SK-N-SH (cell line): ENCODE results near the gene OTUD5. TPM values are rescaled to one million over a fixed set of nuclear protein-coding genes. Genes with fewer than 3 reads are reported as not detected.

Experiments
- CTCF ChIA-PET: fragments of 300-600, 350-600 bp; formaldehyde crosslinking; extraction: SDS; loops from one replicate; lab custom pipeline; 2021; lab: Yijun Ruan, JAX
- POLR2A ChIA-PET: fragments of 350-600 bp; sonication (Branson Sonifier 250); formaldehyde crosslinking; extraction: SDS; loops from one replicate; lab custom pipeline; 2020; ENCODE audit warnings: antibody characterized with exemption, inconsistent platforms; lab: Yijun Ruan, JAX
- DNase-seq: peaks from one replicate; pipeline ENCODE4 v3.0.0; 2012
- H2AFZ ChIP-seq: fragments of 200-600 bp; sonication (generic); 2 replicates; pipeline ENCODE4 v1.8.1; 2016; ENCODE audit warnings: antibody characterized with exemption, mild to moderate bottlenecking, low read depth
- H3F3A ChIP-seq: fragments of 200-600 bp; sonication (generic); replicated peaks from 2 replicates; pipeline ENCODE3; 2016; ENCODE audit warnings: antibody characterized with exemption, mild to moderate bottlenecking; ENCODE audit not compliant: insufficient read depth
- H3K27ac ChIP-seq, 2 experiments: fragments of 200-500 bp in 1 of 2; fragments of 200-600 bp in 1 of 2; sonication (Bioruptor generic) in 1 of 2; sonication (generic), shearing (Covaris generic) in 1 of 2; 2 replicates each; pipeline versions ENCODE4 v1.5.1 to v1.6.1; 2014 to 2016; ENCODE audit warnings: low read depth in 2 of 2, inconsistent platforms in 1 of 2, low read length in 1 of 2, mild to moderate bottlenecking in 1 of 2, mixed read lengths in 1 of 2
- H3K27me3 ChIP-seq: fragments of 200-600 bp; sonication (generic), shearing (Covaris generic); 2 replicates; pipeline ENCODE4 v1.6.1; 2016; ENCODE audit warnings: mixed run types; ENCODE audit not compliant: insufficient read depth
- H3K36me3 ChIP-seq, 2 experiments: fragments of 200-500 bp in 1 of 2; fragments of 200-600 bp in 1 of 2; sonication (Bioruptor generic) in 1 of 2; sonication (generic) in 1 of 2; replicated peaks in 1 of 2; 2 replicates each; pipeline versions ENCODE3 to v1.5.1; 2014 to 2016; ENCODE audit warnings: low read length in 1 of 2, mild to moderate bottlenecking in 1 of 2; ENCODE audit not compliant: insufficient read depth in 2 of 2, control insufficient read depth in 1 of 2
- H3K4me1 ChIP-seq, 2 experiments: fragments of 200-500 bp in 1 of 2; fragments of 200-600 bp in 1 of 2; sonication (Bioruptor generic) in 1 of 2; sonication (generic), shearing (Covaris generic) in 1 of 2; 2 replicates each; pipeline versions ENCODE4 v1.5.1 to v1.6.1; 2014 to 2016; ENCODE audit warnings: low read depth in 1 of 2, low read length in 1 of 2, mixed run types in 1 of 2; ENCODE audit not compliant: insufficient read depth in 2 of 2, control insufficient read depth in 1 of 2
- H3K4me2 ChIP-seq: fragments of 200-600 bp; sonication (generic), shearing (Covaris generic); 2 replicates; pipeline ENCODE4 v1.6.1; 2017; ENCODE audit warnings: mixed run types
- H3K4me3 ChIP-seq, 2 experiments: fragments of 200-500 bp in 1 of 2; fragments of 200-600 bp in 1 of 2; sonication (Bioruptor generic) in 1 of 2; sonication (generic), shearing (Covaris generic) in 1 of 2; 2 replicates each; pipeline versions ENCODE4 v1.5.1 to v1.8.1; 2014 to 2016; ENCODE audit warnings: low read depth in 2 of 2, inconsistent platforms in 1 of 2, low read length in 1 of 2, mild to moderate bottlenecking in 1 of 2, mixed read lengths in 1 of 2, moderate library complexity in 1 of 2
- H3K79me2 ChIP-seq: fragments of 200-600 bp; sonication (generic); 2 replicates; pipeline ENCODE4 v1.8.1; 2017; ENCODE audit warnings: mild to moderate bottlenecking; ENCODE audit not compliant: insufficient read depth
- H3K9ac ChIP-seq: fragments of 200-600 bp; sonication (generic); 2 replicates; pipeline ENCODE4 v1.6.1; 2017; ENCODE audit warnings: mixed run types
- H3K9me2 ChIP-seq: fragments of 200-600 bp; sonication (generic); 2 replicates; pipeline ENCODE4 v1.6.1; 2017; ENCODE audit warnings: mixed run types
- H3K9me3 ChIP-seq: fragments of 200-600 bp; sonication (generic); 2 replicates; pipeline ENCODE4 v1.6.1; 2017; ENCODE audit warnings: mixed run types, mild to moderate bottlenecking, moderate library complexity
- H4K20me1 ChIP-seq: fragments of 200-600 bp; sonication (generic); 2 replicates; pipeline ENCODE4 v1.6.1; 2017; ENCODE audit warnings: mild to moderate bottlenecking, mixed run types; ENCODE audit not compliant: insufficient read depth
- JUND ChIP-seq: IDR thresholded peaks from 2 replicates; pipeline ENCODE4 v1.4.0; 2012
- RAD21 ChIP-seq: IDR thresholded peaks from 2 replicates; pipeline ENCODE4 v1.6.1; 2012; ENCODE audit warnings: mild to moderate bottlenecking, low read length
- WGBS: methylation state at CpG from one replicate; pipeline ENCODE4 v1.1.6; 2017; ENCODE audit warnings: low lambda C conversion rate; 5-methylcytosine and 5-hydroxymethylcytosine counted together
- polyA plus RNA-seq, 3 experiments: library from polyadenylated mRNA; depleted of rRNA; stranded (reverse); fragments of >200 nt; gene quantifications; 2 replicates each; pipeline ENCODE4 v1.2.3, GENCODE V29; 2012
- TF ChIP-seq, protein P1 (sequence below): IDR thresholded peaks from 2 replicates; pipeline ENCODE4; 2012
- TF ChIP-seq, protein P2 (sequence below): IDR thresholded peaks from 2 replicates; pipeline ENCODE4 v1.6.1; 2012; ENCODE audit warnings: mild to moderate bottlenecking, low read depth, low read length, moderate library complexity

OTUD5 gene
- polyA plus RNA-seq, 1 of the 3 experiments (the other 2 are of a cell fraction), result 90.4 TPM

DNA sequence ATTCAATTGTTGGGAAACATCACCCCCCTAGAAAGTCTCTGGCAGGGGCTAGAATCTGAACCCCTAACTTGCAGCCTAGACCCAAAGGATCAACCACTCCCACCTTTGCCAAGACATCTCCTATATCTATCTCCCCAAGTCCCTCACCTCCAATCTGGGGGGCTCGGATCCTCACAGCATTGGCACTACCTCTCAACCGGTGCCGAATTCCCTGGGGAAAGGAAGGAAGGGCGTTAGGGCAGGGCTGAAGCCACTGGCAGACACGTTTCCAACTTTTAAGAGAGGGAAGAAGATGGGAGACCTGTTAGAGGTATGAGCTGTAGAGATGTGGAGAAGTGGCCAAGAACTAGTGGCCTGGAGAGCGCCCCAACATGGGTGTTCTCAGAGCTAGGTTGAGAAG, 62.5 kb downstream of the OTUD5 start:
- no peak overlapping the region for H3K4me3 ChIP-seq
- H3K9me3 ChIP-seq, result no peaks in the 10 kb centered on the region
- H3K79me2 ChIP-seq, result peaks cover 25% of the 10 kb centered on the region
- peaks cover 0 to 12% of the 10 kb centered on the region in 2 experiments; a peak in 1 of 4 replicates for H3K4me1 ChIP-seq
- H3K27ac ChIP-seq, result no peak overlapping the region
- no peak overlapping the region for H2AFZ ChIP-seq
- ChIA-PET CTCF (no interaction called here), POLR2A (no interaction called here)
- no peak for TF ChIP-seq RAD21
- no peaks in the 10 kb centered on the region for H3K9me2 ChIP-seq
- H4K20me1 ChIP-seq, result peaks cover 4% of the 10 kb centered on the region; the same call in 1 of the 2 replicates
- H3K4me2 ChIP-seq, result no peak overlapping the region
- peaks cover 3% of the 10 kb centered on the region for H3F3A ChIP-seq
- no peak for DNase-seq
- H3K27me3 ChIP-seq, result peaks cover 6% of the 10 kb centered on the region; the same call in 1 of the 2 replicates
- WGBS, result 62% methylated on average over 6 of the region's 6 CpGs
- H3K9ac ChIP-seq, result no peak overlapping the region
- H3K36me3 ChIP-seq, result peaks cover 0 to 2% of the 10 kb centered on the region in 2 experiments

DNA sequence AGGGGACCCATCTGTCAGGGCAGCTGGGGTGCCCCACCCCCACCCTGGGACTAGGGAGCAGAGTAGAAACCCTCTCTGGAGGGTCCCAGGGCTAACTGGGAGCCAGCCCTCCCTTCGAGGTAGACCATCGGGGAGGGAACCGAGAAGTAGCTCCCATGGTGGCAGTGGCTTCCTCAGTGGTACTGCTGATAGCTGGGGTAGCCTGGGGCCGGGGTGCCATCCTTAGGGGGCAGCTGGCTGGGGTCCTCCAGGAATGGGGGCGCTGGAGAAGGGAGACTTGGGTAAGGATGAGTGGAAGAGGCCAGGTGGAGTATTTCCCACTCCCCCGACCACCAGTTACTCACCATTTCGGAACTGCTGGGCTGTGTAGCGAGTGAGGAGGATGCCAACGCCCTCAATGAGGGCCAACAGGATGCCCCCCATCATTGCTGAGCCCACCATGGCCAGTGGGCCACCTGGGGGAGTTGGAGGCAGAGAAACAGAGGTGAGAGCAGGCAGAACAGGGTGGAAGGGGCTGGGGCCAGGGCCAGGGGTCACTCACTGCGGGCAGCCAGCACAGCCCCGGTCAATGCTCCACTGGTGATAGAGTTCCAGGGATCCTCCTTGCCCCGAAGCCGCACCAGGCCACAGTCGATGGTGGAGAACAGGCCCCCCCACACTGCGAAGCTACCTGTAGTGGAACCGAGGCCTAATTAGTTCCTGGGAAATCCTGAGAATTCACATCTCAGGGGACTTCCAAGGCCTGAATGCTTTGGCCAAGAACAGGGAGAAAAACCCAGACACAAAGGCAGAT, 63.7 kb downstream of the OTUD5 start:
- Histone ChIP-seq H3K9me2 (no peaks in the 10 kb centered on the region), H3K9me3 (no peaks in the 10 kb centered on the region), H3K27ac (no peak overlapping the region), H3K36me3 (peaks cover 0 to 2% of the 10 kb centered on the region in 2 experiments), H3K4me1 (peaks cover 0 to 12% of the 10 kb centered on the region in 2 experiments; a peak in 1 of 4 replicates), H4K20me1 (peaks cover 4% of the 10 kb centered on the region; the same call in 1 of the 2 replicates), H3K79me2 (peaks cover 14% of the 10 kb centered on the region), H2AFZ (no peak overlapping the region), H3F3A (peaks cover 3% of the 10 kb centered on the region), H3K9ac (no peak overlapping the region), H3K4me2 (no peak overlapping the region), H3K27me3 (peaks cover 15% of the 10 kb centered on the region; the same call in 1 of the 2 replicates), H3K4me3 (no peak overlapping the region)
- TF ChIP-seq, protein P1, sequence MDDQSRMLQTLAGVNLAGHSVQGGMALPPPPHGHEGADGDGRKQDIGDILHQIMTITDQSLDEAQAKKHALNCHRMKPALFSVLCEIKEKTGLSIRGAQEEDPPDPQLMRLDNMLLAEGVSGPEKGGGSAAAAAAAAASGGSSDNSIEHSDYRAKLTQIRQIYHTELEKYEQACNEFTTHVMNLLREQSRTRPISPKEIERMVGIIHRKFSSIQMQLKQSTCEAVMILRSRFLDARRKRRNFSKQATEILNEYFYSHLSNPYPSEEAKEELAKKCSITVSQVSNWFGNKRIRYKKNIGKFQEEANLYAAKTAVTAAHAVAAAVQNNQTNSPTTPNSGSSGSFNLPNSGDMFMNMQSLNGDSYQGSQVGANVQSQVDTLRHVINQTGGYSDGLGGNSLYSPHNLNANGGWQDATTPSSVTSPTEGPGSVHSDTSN, result no peak
- TF ChIP-seq JUND, result no peak
- TF ChIP-seq, protein P2, sequence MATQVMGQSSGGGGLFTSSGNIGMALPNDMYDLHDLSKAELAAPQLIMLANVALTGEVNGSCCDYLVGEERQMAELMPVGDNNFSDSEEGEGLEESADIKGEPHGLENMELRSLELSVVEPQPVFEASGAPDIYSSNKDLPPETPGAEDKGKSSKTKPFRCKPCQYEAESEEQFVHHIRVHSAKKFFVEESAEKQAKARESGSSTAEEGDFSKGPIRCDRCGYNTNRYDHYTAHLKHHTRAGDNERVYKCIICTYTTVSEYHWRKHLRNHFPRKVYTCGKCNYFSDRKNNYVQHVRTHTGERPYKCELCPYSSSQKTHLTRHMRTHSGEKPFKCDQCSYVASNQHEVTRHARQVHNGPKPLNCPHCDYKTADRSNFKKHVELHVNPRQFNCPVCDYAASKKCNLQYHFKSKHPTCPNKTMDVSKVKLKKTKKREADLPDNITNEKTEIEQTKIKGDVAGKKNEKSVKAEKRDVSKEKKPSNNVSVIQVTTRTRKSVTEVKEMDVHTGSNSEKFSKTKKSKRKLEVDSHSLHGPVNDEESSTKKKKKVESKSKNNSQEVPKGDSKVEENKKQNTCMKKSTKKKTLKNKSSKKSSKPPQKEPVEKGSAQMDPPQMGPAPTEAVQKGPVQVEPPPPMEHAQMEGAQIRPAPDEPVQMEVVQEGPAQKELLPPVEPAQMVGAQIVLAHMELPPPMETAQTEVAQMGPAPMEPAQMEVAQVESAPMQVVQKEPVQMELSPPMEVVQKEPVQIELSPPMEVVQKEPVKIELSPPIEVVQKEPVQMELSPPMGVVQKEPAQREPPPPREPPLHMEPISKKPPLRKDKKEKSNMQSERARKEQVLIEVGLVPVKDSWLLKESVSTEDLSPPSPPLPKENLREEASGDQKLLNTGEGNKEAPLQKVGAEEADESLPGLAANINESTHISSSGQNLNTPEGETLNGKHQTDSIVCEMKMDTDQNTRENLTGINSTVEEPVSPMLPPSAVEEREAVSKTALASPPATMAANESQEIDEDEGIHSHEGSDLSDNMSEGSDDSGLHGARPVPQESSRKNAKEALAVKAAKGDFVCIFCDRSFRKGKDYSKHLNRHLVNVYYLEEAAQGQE, result no peak
- ChIA-PET CTCF (no interaction called here), POLR2A (no interaction called here)
- DNase-seq, result no peak
- WGBS, result 56% methylated on average over 10 of the region's 16 CpGs
